T-helper 2 cell (primary cell): ENCODE data around the gene PDPN.

Experiments used
- DNase-seq, 5 experiments: peaks; one replicate each; pipeline versions ENCODE4 v3.0.0 to v3.0.0-alpha.2; 2012 to 2022

The PDPN gene

GRCh38 chr1:13619909-13620308 is 36.3 kb downstream of the PDPN start:
- DNase-seq = no peak

GRCh38 chr1:13620825-13621224 is 37.2 kb downstream of the PDPN start:
- DNase-seq = no peak

GRCh38 chr1:13622446-13622845 is 38.8 kb downstream of the PDPN start:
- DNase-seq = no peak

GRCh38 chr1:13623021-13623637 is 39.5 kb downstream of the PDPN start:
- DNase-seq = no peak

GRCh38 chr1:13624526-13624925 is 40.9 kb downstream of the PDPN start:
- DNase-seq = no peak

- no peak for DNase-seq
Observed at GRCh38 chr1:13627127-13627526, 43.5 kb downstream of the PDPN start.

- no peak for DNase-seq
Observed at GRCh38 chr1:13628218-13628617, 44.6 kb downstream of the PDPN start.

- no peak for DNase-seq
Observed at GRCh38 chr1:13628711-13629110, 45.1 kb downstream of the PDPN start.

- no peak for DNase-seq
Observed at GRCh38 chr1:13642306-13643004, 58.8 kb downstream of the PDPN start.

- DNase-seq = no peak
Observed at GRCh38 chr1:13643017-13643416, 59.4 kb downstream of the PDPN start.

- no peak for DNase-seq
Observed at GRCh38 chr1:13646521-13646920, 62.9 kb downstream of the PDPN start.

GRCh38 chr1:13651279-13651678 is 67.6 kb downstream of the PDPN start:
- no peak for DNase-seq

GRCh38 chr1:13652238-13652637 is 68.6 kb downstream of the PDPN start:
- DNase-seq = no peak

- no peak for DNase-seq
Observed at GRCh38 chr1:13661539-13661938, 77.9 kb downstream of the PDPN start.

- DNase-seq = no peak
Observed at GRCh38 chr1:13662493-13662892, 78.9 kb downstream of the PDPN start.

GRCh38 chr1:13663969-13664368 is 80.3 kb downstream of the PDPN start:
- no peak for DNase-seq

- DNase-seq = peak in 1 of 5 experiments; percentile 22
Observed at GRCh38 chr1:13664451-13664850, 80.8 kb downstream of the PDPN start.

GRCh38 chr1:13666317-13666716 is 82.7 kb downstream of the PDPN start:
- DNase-seq = no peak
